Esophagus muscularis mucosa (tissue), 4 donors: ENCODE data around the gene MLXIPL. TPM values are rescaled to one million over a fixed set of nuclear protein-coding genes. Genes with fewer than 3 reads are reported as not detected.

ENCODE experiments used
- DNase-seq: peaks from one replicate; pipeline ENCODE4 v3.0.0-alpha.2; 2017; ENCODE audit errors: extremely low spot score
- H3K27ac ChIP-seq, 4 donors: fragments of 200-600 bp; sonication (generic); replicated peaks in 1 of 4; 1 replicate in 3 of 4; 2 replicates in 1 of 4; pipeline ENCODE4 v1.5.1; 2016 to 2019; ENCODE audit warnings: mild to moderate bottlenecking in 1 of 4
- H3K27me3 ChIP-seq, 4 donors: fragments of 200-600 bp; sonication (generic); one replicate each; pipeline versions ENCODE4 v1.5.1 to v1.6.0; 2016 to 2019
- H3K36me3 ChIP-seq, 4 donors: fragments of 200-600 bp; sonication (generic); one replicate each; pipeline ENCODE4 v1.5.1; 2016 to 2019
- H3K4me1 ChIP-seq, 4 donors: fragments of 200-600 bp; sonication (generic); one replicate each; pipeline ENCODE4 v1.5.1; 2016 to 2019
- H3K4me3 ChIP-seq, 4 donors: fragments of 200-600 bp; sonication (generic); 1 replicate in 2 of 4; 2 replicates in 2 of 4; pipeline ENCODE4 v1.5.1; 2016 to 2019; ENCODE audit warnings: mild to moderate bottlenecking in 4 of 4, moderate library complexity in 1 of 4
- H3K9me3 ChIP-seq, 4 donors: fragments of 200-600 bp; sonication (generic); 1 replicate in 3 of 4; 2 replicates in 1 of 4; pipeline ENCODE4 v1.5.1; 2016 to 2019
- EP300 ChIP-seq: sonication (generic); formaldehyde crosslinking; IDR thresholded peaks from one replicate; pipeline ENCODE4 v1.6.1; 2017; ENCODE audit warnings: antibody characterized with exemption
- POLR2A ChIP-seq: fragments of 450-650 bp; IDR thresholded peaks from one replicate; pipeline ENCODE4 v1.6.1; 2017; ENCODE audit warnings: antibody characterized with exemption, moderate library complexity, mild to moderate bottlenecking, low read depth
- POLR2AphosphoS5 ChIP-seq, 2 donors: sonication (generic); formaldehyde crosslinking; IDR thresholded peaks; one replicate each; pipeline ENCODE4 v1.6.1; 2017; ENCODE audit warnings: antibody characterized with exemption in 2 of 2
- WGBS: methylation state at CpG from one replicate; pipeline ENCODE4 v1.1.5; 2018; 5-methylcytosine and 5-hydroxymethylcytosine counted together
- intact Hi-C: fragments of 100-400 bp; cut with DNase I; formaldehyde crosslinking; loops from one replicate; pipeline ENCODE4 v1.15.1; 2023
- total RNA-seq, 4 donors: library from RNA; depleted of rRNA; stranded (reverse); fragments of >200 nt; gene quantifications; one replicate each; pipeline versions ENCODE4 v1.1.0 to v1.2.1, GENCODE V29; 2016
- TF ChIP-seq, protein P1 (sequence below), 3 experiments: fragments of 200-600 bp in 2 of 3; fragments of 450-650 bp in 1 of 3; sonication (generic) in 2 of 3; IDR thresholded peaks; one replicate each; pipeline ENCODE4 v1.5.1; 2017 to 2019; ENCODE audit warnings: antibody characterized with exemption in 3 of 3, mild to moderate bottlenecking in 2 of 3, moderate library complexity in 1 of 3

The MLXIPL gene
- total RNA-seq, 4 donors from 2014 or later = 6.5 to 19.5 (median 10.3) TPM

GRCh38 chr7:73577627-73578341 lies 46.5 kb downstream of the MLXIPL start:
- Histone ChIP-seq H3K4me3 (peak overlapping the region; percentile 85 to 96 (median 93)), H3K9me3 (no peaks in the 10 kb centered on the region), H3K4me1 (peaks cover 24 to 46% (median 34%) of the 10 kb centered on the region in 4 donors), H3K36me3 (peaks cover 14 to 35% (median 25%) of the 10 kb centered on the region in 4 donors), H3K27me3 (no peaks in the 10 kb centered on the region), H3K27ac (peak overlapping the region; percentile 92 to 94 (median 92))
- DNase-seq = no peak
- no peak for TF ChIP-seq POLR2AphosphoS5 (IDR thresholded peaks at IDR 0.05)
- no peak for TF ChIP-seq POLR2A
- TF ChIP-seq, protein P1, sequence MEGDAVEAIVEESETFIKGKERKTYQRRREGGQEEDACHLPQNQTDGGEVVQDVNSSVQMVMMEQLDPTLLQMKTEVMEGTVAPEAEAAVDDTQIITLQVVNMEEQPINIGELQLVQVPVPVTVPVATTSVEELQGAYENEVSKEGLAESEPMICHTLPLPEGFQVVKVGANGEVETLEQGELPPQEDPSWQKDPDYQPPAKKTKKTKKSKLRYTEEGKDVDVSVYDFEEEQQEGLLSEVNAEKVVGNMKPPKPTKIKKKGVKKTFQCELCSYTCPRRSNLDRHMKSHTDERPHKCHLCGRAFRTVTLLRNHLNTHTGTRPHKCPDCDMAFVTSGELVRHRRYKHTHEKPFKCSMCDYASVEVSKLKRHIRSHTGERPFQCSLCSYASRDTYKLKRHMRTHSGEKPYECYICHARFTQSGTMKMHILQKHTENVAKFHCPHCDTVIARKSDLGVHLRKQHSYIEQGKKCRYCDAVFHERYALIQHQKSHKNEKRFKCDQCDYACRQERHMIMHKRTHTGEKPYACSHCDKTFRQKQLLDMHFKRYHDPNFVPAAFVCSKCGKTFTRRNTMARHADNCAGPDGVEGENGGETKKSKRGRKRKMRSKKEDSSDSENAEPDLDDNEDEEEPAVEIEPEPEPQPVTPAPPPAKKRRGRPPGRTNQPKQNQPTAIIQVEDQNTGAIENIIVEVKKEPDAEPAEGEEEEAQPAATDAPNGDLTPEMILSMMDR (IDR thresholded peaks at IDR 0.05) = no peak
- TF ChIP-seq EP300 = no peak
- 24% methylated on average over 18 of the region's 32 CpGs for WGBS
- intact Hi-C loops = loop anchor here (2.0 kb wide), 2 partner anchors 19 to 57 kb away; no protein-coding TSS in a partner anchor

DNA sequence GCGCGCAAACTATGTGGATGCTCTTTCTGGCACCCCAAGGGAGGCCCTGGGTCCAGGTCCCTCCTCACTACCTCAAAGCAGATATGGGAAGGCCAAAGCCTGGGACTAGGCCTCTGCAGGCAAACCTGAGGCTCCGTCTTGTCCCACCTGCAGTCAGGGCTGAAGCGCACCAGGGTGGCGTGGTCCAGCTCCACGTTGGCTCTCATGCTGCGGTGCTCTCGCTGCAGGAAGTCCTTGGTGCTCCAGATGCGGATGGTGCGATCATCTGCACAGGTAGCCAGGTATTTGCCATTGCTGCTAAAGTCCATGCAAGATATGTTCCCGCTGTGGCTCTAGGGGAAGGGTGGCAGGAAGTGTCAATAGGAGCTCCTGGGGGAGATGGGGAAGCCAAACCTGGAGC lies 50.5 kb downstream of the MLXIPL start:
- no peak for DNase-seq
- no peak overlapping the region for H3K4me3 ChIP-seq
- 94% methylated on average over 6 of the region's 11 CpGs for whole genome bisulfite sequencing
- intact Hi-C loops = no loop called here
- no peaks in the 10 kb centered on the region for H3K27me3 ChIP-seq
- H3K36me3 ChIP-seq = peaks cover 44 to 74% (median 64%) of the 10 kb centered on the region in 4 donors
- H3K4me1 ChIP-seq = peaks cover 16 to 31% (median 25%) of the 10 kb centered on the region in 4 donors
- no peaks in the 10 kb centered on the region for H3K9me3 ChIP-seq
- H3K27ac ChIP-seq = no peak overlapping the region
- TF ChIP-seq EP300 = no peak
- no peak for TF ChIP-seq POLR2AphosphoS5 (IDR thresholded peaks at IDR 0.05)
- TF ChIP-seq, protein P1 (IDR thresholded peaks at IDR 0.05) = no peak
- no peak for TF ChIP-seq POLR2A

GRCh38 chr7:73573276-73573675 lies 51.0 kb downstream of the MLXIPL start:
- no peak for DNase-seq
- intact Hi-C loops = no loop called here
- Histone ChIP-seq H3K27ac (no peak overlapping the region), H3K27me3 (no peaks in the 10 kb centered on the region), H3K9me3 (no peaks in the 10 kb centered on the region), H3K36me3 (peaks cover 44 to 79% (median 66%) of the 10 kb centered on the region in 4 donors), H3K4me1 (peaks cover 16 to 30% (median 24%) of the 10 kb centered on the region in 4 donors), H3K4me3 (no peak overlapping the region)
- TF ChIP-seq POLR2A = no peak
- TF ChIP-seq, protein P1 (IDR thresholded peaks at IDR 0.05) = no peak
- TF ChIP-seq EP300 = no peak
- TF ChIP-seq POLR2AphosphoS5 (IDR thresholded peaks at IDR 0.05) = no peak
- WGBS = 98% methylated on average over 9 of the region's 9 CpGs

DNA sequence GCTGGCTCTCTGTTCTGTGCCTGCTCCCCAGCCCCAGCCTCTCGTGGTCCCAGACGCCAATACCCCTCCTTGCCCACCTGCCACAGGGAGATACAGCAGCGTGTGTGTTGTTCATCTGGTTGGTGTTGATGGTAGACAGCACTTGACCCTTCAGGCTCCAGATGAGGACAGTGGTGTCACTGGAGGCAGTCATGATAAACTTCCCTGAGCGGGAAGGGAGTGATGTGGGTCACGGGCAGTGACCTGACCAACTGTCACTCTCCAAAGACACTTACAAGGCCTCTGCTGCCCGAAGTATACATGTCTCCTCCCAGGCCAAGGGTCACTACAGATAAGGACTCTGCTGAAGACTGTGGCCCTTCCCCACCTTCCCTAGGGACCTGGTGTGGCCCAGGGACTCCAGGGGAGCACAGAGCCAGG lies 51.5 kb downstream of the MLXIPL start:
- WGBS = 58% methylated on average over 3 of the region's 6 CpGs
- DNase-seq = no peak
- no peaks in the 10 kb centered on the region for H3K9me3 ChIP-seq
- H3K4me1 ChIP-seq = peaks cover 15 to 27% (median 21%) of the 10 kb centered on the region in 4 donors
- intact Hi-C loops = no loop called here
- H3K27me3 ChIP-seq = no peaks in the 10 kb centered on the region
- peaks cover 44 to 81% (median 66%) of the 10 kb centered on the region in 4 donors for H3K36me3 ChIP-seq
- no peak overlapping the region for H3K27ac ChIP-seq
- TF ChIP-seq POLR2AphosphoS5 (IDR thresholded peaks at IDR 0.05) (no peak), POLR2A (no peak), EP300 (no peak)
- TF ChIP-seq, protein P1 (IDR thresholded peaks at IDR 0.05) = no peak
- H3K4me3 ChIP-seq = no peak overlapping the region
